Stomach (tissue), 9 donors: ENCODE results near the gene SH3BP4. TPM values are rescaled to one million over a fixed set of nuclear protein-coding genes. Genes with fewer than 3 reads are reported as not detected.
A peak's percentile ranks its signal among the peaks of the same experiment; 100 is the strongest.
"Not testable (repeated sequence)": the region's sequence is repeated elsewhere in the genome, so short reads cannot be mapped to it uniquely, and the experiment has no call there.

Experiments
- DNase-seq, 2 donors: peaks; one replicate each; pipeline versions ENCODE4 v3.0.0 to v3.0.0-alpha.2; 2013 to 2019
- H3K27ac ChIP-seq, 5 donors: fragments of 200-600 bp in 4 of 5; sonication (generic) in 4 of 5; one replicate each; pipeline ENCODE4 v1.5.1; 2013 to 2019; ENCODE audit warnings: mild to moderate bottlenecking in 1 of 5, moderate library complexity in 1 of 5
- H3K27me3 ChIP-seq, 3 donors: fragments of 200-600 bp; sonication (generic); one replicate each; pipeline ENCODE4 v1.5.1; 2017 to 2019; ENCODE audit warnings: mixed run types in 1 of 3
- H3K36me3 ChIP-seq, 4 donors: fragments of 200-600 bp; sonication (generic); 1 replicate in 3 of 4; 2 replicates in 1 of 4; pipeline ENCODE4 v1.5.1; 2016 to 2019
- H3K4me1 ChIP-seq, 4 donors: fragments of 200-600 bp; sonication (generic); one replicate each; pipeline ENCODE4 v1.5.1; 2016 to 2019
- H3K4me3 ChIP-seq, 4 donors: fragments of 200-600 bp; sonication (generic) in 3 of 4; one replicate each; pipeline ENCODE4 v1.5.1; 2016 to 2019; ENCODE audit warnings: mild to moderate bottlenecking in 1 of 4
- H3K9me3 ChIP-seq, 4 donors: fragments of 200-600 bp; sonication (generic); one replicate each; pipeline ENCODE4 v1.5.1; 2016 to 2019
- EP300 ChIP-seq: sonication (generic); formaldehyde crosslinking; IDR thresholded peaks from one replicate; pipeline ENCODE4 v1.6.1; 2017; ENCODE audit warnings: antibody characterized with exemption
- POLR2A ChIP-seq, 4 donors: fragments of 450-650 bp; IDR thresholded peaks; one replicate each; pipeline ENCODE4 v1.6.1; 2016; ENCODE audit warnings: antibody characterized with exemption in 4 of 4, control low read depth in 2 of 4, mild to moderate bottlenecking in 1 of 4, moderate library complexity in 1 of 4
- POLR2AphosphoS5 ChIP-seq, 3 donors: sonication (generic); formaldehyde crosslinking; IDR thresholded peaks; one replicate each; pipeline ENCODE4 v1.6.1; 2016; ENCODE audit warnings: antibody characterized with exemption in 3 of 3
- WGBS, 5 donors: extraction: QIAGEN DNeasy Blood & Tissue Kit in 3 of 5; methylation state at CpG; one replicate each; pipeline versions ENCODE4 v1.1.5 to v1.1.7; 2013 to 2018; 5-methylcytosine and 5-hydroxymethylcytosine counted together
- intact Hi-C: fragments of 100-400 bp; cut with DNase I; formaldehyde crosslinking; loops from one replicate; pipeline ENCODE4 v1.15.1; 2023; ENCODE audit warnings: low total_unique reads
- polyA plus RNA-seq, 3 donors: library from polyadenylated mRNA; stranded (reverse); fragments of 200-250 nt; gene quantifications; one replicate each; pipeline ENCODE4 v1.2.3, GENCODE V29; 2013
- total RNA-seq, 5 donors: library from RNA; depleted of rRNA; stranded (reverse); fragments of >200 nt; gene quantifications; one replicate each; pipeline versions ENCODE4 v1.1.0 to v1.2.3, GENCODE V29; 2014 to 2016
- TF ChIP-seq, protein P1 (sequence below), 7 experiments: fragments of 450-650 bp in 4 of 7; fragments of 200-600 bp in 3 of 7; sonication (generic) in 3 of 7; IDR thresholded peaks; one replicate each; pipeline ENCODE4 v1.5.1; 2016 to 2019; ENCODE audit warnings: antibody characterized with exemption in 7 of 7, control low read depth in 2 of 7, mild to moderate bottlenecking in 1 of 7
- donor health status: healthy with polysubstance abuse.
- donor health status: Bipolar disorder and iron deficiency.
- donor health status: healthy.

SH3BP4 gene
- total and polyA plus RNA-seq, 8 donors: 10.2 to 54.0 (median 18.8) TPM

DNA sequence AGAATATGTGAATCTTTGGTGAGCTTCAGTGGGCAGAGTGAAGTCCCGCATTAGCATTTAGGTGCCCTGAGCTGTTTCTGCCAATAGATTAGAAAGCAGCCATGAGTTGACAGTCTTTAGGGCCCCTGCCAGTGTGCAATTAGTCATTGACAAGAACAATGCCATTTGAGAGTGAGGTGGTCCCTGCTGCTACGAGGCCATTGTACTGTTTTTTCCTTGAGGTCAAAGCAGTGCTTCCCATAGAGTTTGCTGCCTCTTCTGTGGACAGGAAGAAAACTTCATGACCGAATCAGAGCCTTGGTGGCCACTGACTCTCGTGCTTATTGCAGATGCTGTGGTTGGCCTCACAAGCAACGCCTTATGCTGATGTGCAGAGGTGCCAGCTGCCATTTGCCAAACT lies 102.7 kb downstream of the SH3BP4 start:
- peaks cover 25 to 43% (median 37%) of the 10 kb centered on the region in 4 donors for H3K36me3 ChIP-seq
- peak overlapping the region in 1 of 5 donors; percentile 41 for H3K27ac ChIP-seq
- H3K9me3 ChIP-seq: no peaks in the 10 kb centered on the region
- H3K27me3 ChIP-seq: no peaks in the 10 kb centered on the region
- intact Hi-C loops: no loop called here
- 72 to 79% (median 75%) methylated on average over 5 of the region's 5 CpGs for WGBS, 5 donors
- peaks cover 21 to 42% (median 25%) of the 10 kb centered on the region in 4 donors for H3K4me1 ChIP-seq
- peak in 1 of 2 donors; percentile 16 for DNase-seq
- H3K4me3 ChIP-seq: no peak overlapping the region
- TF ChIP-seq EP300: no peak
- TF ChIP-seq POLR2AphosphoS5 (IDR thresholded peaks at IDR 0.05): no peak
- TF ChIP-seq POLR2A (IDR thresholded peaks at IDR 0.05): no peak
- TF ChIP-seq, protein P1, sequence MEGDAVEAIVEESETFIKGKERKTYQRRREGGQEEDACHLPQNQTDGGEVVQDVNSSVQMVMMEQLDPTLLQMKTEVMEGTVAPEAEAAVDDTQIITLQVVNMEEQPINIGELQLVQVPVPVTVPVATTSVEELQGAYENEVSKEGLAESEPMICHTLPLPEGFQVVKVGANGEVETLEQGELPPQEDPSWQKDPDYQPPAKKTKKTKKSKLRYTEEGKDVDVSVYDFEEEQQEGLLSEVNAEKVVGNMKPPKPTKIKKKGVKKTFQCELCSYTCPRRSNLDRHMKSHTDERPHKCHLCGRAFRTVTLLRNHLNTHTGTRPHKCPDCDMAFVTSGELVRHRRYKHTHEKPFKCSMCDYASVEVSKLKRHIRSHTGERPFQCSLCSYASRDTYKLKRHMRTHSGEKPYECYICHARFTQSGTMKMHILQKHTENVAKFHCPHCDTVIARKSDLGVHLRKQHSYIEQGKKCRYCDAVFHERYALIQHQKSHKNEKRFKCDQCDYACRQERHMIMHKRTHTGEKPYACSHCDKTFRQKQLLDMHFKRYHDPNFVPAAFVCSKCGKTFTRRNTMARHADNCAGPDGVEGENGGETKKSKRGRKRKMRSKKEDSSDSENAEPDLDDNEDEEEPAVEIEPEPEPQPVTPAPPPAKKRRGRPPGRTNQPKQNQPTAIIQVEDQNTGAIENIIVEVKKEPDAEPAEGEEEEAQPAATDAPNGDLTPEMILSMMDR (IDR thresholded peaks at IDR 0.05): no peak

DNA sequence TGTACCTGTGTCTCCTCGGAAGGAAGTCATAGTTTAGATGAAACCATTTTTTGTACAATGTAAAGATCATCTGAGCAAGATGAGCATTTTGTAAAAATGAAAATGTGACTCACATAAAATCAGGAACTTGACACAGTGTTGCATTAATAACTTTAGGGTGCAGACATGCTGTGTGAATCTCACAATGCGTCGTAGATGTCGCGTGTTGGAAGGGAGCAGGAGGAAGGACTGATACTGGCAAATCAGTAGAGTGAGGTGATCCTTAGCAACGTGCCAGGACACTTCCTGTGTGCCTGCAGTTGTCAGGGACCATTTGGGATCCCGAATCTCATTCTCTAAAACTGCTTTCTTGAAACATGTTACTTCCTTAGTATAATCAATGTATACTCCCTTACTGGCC lies 103.1 kb downstream of the SH3BP4 start:
- Histone ChIP-seq H3K4me3 (no peak overlapping the region), H3K27me3 (no peaks in the 10 kb centered on the region), H3K27ac (no peak overlapping the region), H3K9me3 (no peaks in the 10 kb centered on the region), H3K4me1 (peaks cover 18 to 37% (median 20%) of the 10 kb centered on the region in 4 donors), H3K36me3 (peaks cover 25 to 43% (median 37%) of the 10 kb centered on the region in 4 donors)
- WGBS, 5 donors: 73 to 85% (median 79%) methylated on average over 7 of the region's 7 CpGs
- TF ChIP-seq POLR2A (IDR thresholded peaks at IDR 0.05) (no peak), POLR2AphosphoS5 (IDR thresholded peaks at IDR 0.05) (no peak), EP300 (no peak)
- TF ChIP-seq, protein P1 (IDR thresholded peaks at IDR 0.05): no peak
- intact Hi-C loops: no loop called here
- DNase-seq: no peak

DNA sequence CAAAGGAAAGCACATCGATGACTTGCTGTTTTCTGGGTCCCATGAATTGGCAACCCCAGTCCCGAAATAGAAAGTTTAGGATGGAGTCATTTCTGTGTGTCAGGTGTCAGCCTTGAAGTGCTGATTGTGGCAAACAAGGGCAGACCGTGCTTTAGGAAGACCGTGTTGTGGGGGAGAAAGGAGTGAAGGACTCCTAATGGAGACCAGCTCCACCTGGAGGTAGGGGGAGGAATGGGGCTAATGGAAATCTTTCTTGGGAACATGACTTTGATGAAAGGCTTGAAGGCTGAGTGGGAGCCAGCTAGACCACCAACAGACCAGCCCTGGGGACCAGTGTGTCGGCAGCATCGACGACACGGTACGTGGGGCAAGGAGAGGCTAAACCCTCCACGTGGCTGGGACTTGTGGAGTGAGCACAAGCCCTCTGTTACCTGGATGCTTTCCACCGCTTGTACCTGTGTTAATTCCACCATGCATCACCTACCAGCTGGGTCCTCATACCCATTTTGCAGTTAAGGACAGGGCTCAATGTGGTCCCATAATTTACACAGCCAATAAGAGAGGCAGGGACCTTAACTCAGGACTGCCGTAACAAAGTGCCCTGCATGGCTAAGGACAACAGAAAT lies 104.2 kb downstream of the SH3BP4 start:
- peak overlapping the region in 1 of 5 donors; percentile 43 for H3K27ac ChIP-seq
- peak; percentile 46 to 59 for DNase-seq
- peaks cover 25 to 43% (median 37%) of the 10 kb centered on the region in 4 donors for H3K36me3 ChIP-seq
- intact Hi-C loops: no loop called here
- 76 to 77% (median 77%) methylated on average over 12 of the region's 12 CpGs for WGBS, 5 donors
- no peaks in the 10 kb centered on the region for H3K27me3 ChIP-seq
- TF ChIP-seq POLR2A (IDR thresholded peaks at IDR 0.05) (no peak), POLR2AphosphoS5 (IDR thresholded peaks at IDR 0.05) (peak in 1 of 3 donors; percentile 17), EP300 (no peak)
- TF ChIP-seq, protein P1 (IDR thresholded peaks at IDR 0.05): peak in 5 of 7 experiments; percentile 53 to 75 (median 57)
- no peaks in the 10 kb centered on the region for H3K9me3 ChIP-seq
- peaks cover 7 to 26% (median 9%) of the 10 kb centered on the region in 4 donors for H3K4me1 ChIP-seq
- H3K4me3 ChIP-seq: no peak overlapping the region

- Histone ChIP-seq H3K4me1 (peaks cover 0 to 19% (median 2%) of the 10 kb centered on the region in 4 donors), H3K4me3 (no peak overlapping the region), H3K36me3 (peaks cover 25 to 43% (median 37%) of the 10 kb centered on the region in 4 donors), H3K27me3 (no peaks in the 10 kb centered on the region), H3K27ac (no peak overlapping the region), H3K9me3 (no peaks in the 10 kb centered on the region)
- TF ChIP-seq EP300 (no peak), POLR2AphosphoS5 (IDR thresholded peaks at IDR 0.05) (no peak), POLR2A (IDR thresholded peaks at IDR 0.05) (no peak)
- TF ChIP-seq, protein P1 (IDR thresholded peaks at IDR 0.05): no peak
- DNase-seq: no peak
- intact Hi-C loops: no loop called here
- WGBS, 5 donors: 75 to 94% (median 91%) methylated on average over 4 to 6 of the region's 6 CpGs
These were observed 105.0 kb downstream of the SH3BP4 start for GRCh38 chr2:235056768-235057167.

DNA sequence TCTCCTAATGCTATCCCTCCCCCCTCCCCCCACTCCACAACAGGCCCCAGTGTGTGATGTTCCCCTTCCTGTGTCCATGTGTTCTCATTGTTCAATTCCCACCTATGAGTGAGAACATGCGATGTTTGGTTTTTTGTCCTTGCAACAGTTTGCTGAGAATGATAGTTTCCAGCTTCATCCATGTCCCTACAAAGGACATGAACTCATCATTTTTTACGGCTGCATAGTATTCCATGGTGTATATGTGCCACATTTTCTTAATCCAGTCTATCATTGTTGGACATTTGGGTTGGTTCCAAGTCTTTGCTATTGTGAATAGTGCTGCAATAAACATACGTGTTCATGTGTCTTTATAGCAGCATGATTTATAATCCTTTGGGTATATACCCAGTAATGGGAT lies 105.8 kb downstream of the SH3BP4 start:
- intact Hi-C loops, DNase-seq, H3K27me3 ChIP-seq, H3K4me3 ChIP-seq, H3K27ac ChIP-seq, H3K9me3 ChIP-seq: not testable (repeated sequence)
- peaks cover 23 to 34% (median 33%) of the 10 kb centered on the region in 4 donors for H3K36me3 ChIP-seq
- peaks cover 0 to 11% (median 0%) of the 10 kb centered on the region in 4 donors for H3K4me1 ChIP-seq
- WGBS, 5 donors: 85 to 100% (median 100%) methylated on average over 1 to 3 of the region's 3 CpGs; no CpG with 5 or more reads in 1 of the 5 donors
